Right lobe of liver (tissue), 6 donors: ENCODE results near the gene DCST1. TPM values are rescaled to one million over a fixed set of nuclear protein-coding genes. Genes with fewer than 3 reads are reported as not detected.

Source experiments
- ATAC-seq, 4 donors: fragments of 200-7000 bp; cut with Tn5 transposase; one replicate each; pipeline ENCODE4 v1.9.1; 2020; ENCODE audit warnings: mild to moderate bottlenecking in 4 of 4, moderate library complexity in 4 of 4
- DNase-seq, 3 donors: peaks; one replicate each; pipeline ENCODE4 v3.0.0-alpha.2; 2020
- H3K27ac ChIP-seq, 3 donors: fragments of 200-600 bp; one replicate each; pipeline ENCODE4 v1.8.0; 2022
- H3K27me3 ChIP-seq, 2 donors: fragments of 200-600 bp; one replicate each; pipeline ENCODE4 v1.8.0; 2022
- H3K36me3 ChIP-seq, 4 donors: fragments of 200-600 bp; sonication (generic) in 1 of 4; one replicate each; pipeline versions ENCODE4 v1.5.1 to v1.8.0; 2017 to 2022; ENCODE audit warnings: control low read depth in 1 of 4
- H3K4me1 ChIP-seq, 4 donors: fragments of 200-600 bp; sonication (generic) in 1 of 4; one replicate each; pipeline versions ENCODE4 v1.5.1 to v1.8.0; 2017 to 2022; ENCODE audit warnings: control low read depth in 1 of 4
- H3K4me3 ChIP-seq, 3 donors: fragments of 200-600 bp; one replicate each; pipeline ENCODE4 v1.8.0; 2022
- H3K9me3 ChIP-seq, 4 donors: fragments of 200-600 bp; sonication (generic) in 1 of 4; one replicate each; pipeline versions ENCODE4 v1.5.1 to v1.8.0; 2017 to 2022; ENCODE audit warnings: control low read depth in 1 of 4
- CTCF ChIP-seq, 4 donors: fragments of 200-600 bp in 3 of 4; fragments of 450-650 bp in 1 of 4; IDR thresholded peaks; one replicate each; pipeline versions ENCODE4 v1.5.1 to v1.8.0; 2016 to 2022; ENCODE audit warnings: antibody characterized with exemption in 4 of 4, mild to moderate bottlenecking in 2 of 4
- POLR2A ChIP-seq: fragments of 450-650 bp; IDR thresholded peaks from one replicate; pipeline ENCODE4 v1.6.1; 2017; ENCODE audit warnings: antibody characterized with exemption, mild to moderate bottlenecking
- WGBS: methylation state at CpG from one replicate; pipeline ENCODE4 v1.1.6; 2018; ENCODE audit warnings: low coverage, low lambda C conversion rate; ENCODE audit not compliant: insufficient coverage; ENCODE audit errors: missing lambda C conversion rate; 5-methylcytosine and 5-hydroxymethylcytosine counted together
- intact Hi-C, 2 donors: fragments of 100-400 bp; cut with DNase I; formaldehyde crosslinking; loops; one replicate each; pipeline versions ENCODE4 v1.11.2 to v1.14.1; 2022
- total RNA-seq, 6 experiments: library from RNA; depleted of rRNA in 2 of 6; stranded (reverse); fragments of >200 nt in 2 of 6; fragmentation: NEBNext Ultra II Directional in 3 of 6; extraction: Animal tissue kit (Norgen Biotek cat#: 25700) in 3 of 6; gene quantifications; one replicate each; pipeline versions ENCODE4 v1.1.0 to v1.2.4, GENCODE V29; 2016 to 2023
- donor health status: DM: no; HTN: yes; CAD: no.
- donor health status: DM: no; HTN: no; CAD: no.
- donor health status: DM: no; HTN: no; CAD: no.
- donor health status: DM: no; HTN: yes; CAD: no.
- donor health status: DM: no; HTN: yes; CAD: no.

DCST1 gene
- total RNA-seq, 6 experiments from 2014 or later: not detected

DNA sequence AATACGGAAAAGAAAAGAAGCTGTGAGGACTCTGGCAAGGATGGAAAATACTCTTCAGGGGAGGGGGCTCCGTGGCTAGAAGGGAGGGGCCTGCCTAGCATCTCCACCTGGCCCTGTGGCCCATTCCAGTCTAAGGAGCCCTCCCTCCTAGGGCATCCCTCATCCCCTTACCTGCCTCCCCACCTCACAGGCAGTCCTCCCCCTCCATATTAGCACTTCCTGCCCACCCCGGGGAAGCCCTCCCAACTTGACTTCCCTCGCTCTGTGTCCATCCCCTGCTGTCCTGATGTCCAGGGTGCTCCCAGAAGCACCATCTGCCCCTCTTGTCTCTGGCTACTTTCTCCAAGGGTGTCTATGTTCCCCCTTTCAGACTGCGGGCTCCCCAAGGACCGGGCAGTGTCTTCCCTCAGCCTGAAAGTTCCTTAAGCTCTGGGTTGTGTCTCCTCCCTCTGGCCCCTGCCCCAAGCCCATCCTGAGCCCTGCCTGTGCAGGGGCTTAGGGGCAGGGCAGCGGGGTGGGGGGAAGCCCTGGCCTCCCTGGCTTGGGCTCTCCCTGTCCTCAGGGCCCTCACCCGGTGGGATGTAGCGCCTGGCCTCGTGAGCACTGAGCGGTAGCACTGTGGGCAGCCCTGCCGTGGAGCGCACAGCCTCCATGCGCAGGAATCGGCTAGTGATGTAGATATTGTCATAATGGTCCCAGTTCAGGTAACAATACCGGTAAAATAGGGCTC is 3.9 kb upstream of the DCST1 start:
- no peak for TF ChIP-seq CTCF (IDR thresholded peaks at IDR 0.05)
- TF ChIP-seq POLR2A: no peak
- DNase-seq: no peak
- no peak overlapping the region for H3K27ac ChIP-seq
- H3K36me3 ChIP-seq: no peaks in the 10 kb centered on the region
- no peaks in the 10 kb centered on the region for H3K9me3 ChIP-seq
- no peaks in the 10 kb centered on the region for H3K27me3 ChIP-seq
- no peak for ATAC-seq
- peaks cover 0 to 9% (median 2%) of the 10 kb centered on the region in 4 donors for H3K4me1 ChIP-seq
- no peak overlapping the region for H3K4me3 ChIP-seq
- WGBS: 73% methylated on average over 3 of the region's 16 CpGs
- intact Hi-C loops: no loop called here

DNA sequence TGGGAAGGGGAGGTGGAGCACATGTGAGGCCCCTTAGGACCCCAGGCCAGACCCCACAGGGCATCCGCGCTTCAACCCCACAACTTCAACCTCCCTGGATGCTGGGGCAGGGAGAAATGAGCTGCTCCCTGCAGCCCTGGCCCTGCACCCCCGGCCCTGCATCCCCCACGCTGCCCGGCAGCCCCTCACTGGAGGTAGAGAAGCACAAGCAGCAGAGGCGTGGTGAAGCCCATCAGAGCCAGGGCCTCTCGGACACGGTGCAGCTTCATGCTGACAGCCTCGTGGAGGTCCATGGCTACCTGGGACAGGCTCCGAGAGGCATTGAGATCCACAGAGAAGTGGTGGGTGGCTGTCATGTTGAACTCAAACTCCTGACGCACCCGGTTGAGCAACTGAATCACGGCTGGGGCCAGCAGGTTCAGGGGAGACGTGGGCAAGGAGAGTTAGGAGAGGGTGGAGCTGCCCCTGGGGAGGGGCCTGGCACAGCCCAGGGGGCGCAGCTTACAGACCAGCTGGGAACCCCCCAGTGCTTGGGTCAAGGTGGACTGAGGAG is 3.3 kb upstream of the DCST1 start:
- TF ChIP-seq POLR2A (no peak), CTCF (IDR thresholded peaks at IDR 0.05) (no peak)
- no peaks in the 10 kb centered on the region for H3K9me3 ChIP-seq
- no CpG with 5 or more reads among the region's 15 CpGs for WGBS
- H3K36me3 ChIP-seq: no peaks in the 10 kb centered on the region
- no peak overlapping the region for H3K27ac ChIP-seq
- intact Hi-C loops: no loop called here
- H3K27me3 ChIP-seq: no peaks in the 10 kb centered on the region
- ATAC-seq (no peak), DNase-seq (no peak)
- no peak overlapping the region for H3K4me3 ChIP-seq
- peaks cover 0 to 4% (median 0%) of the 10 kb centered on the region in 4 donors for H3K4me1 ChIP-seq

GRCh38 chr1:155030899-155031298 is 2.7 kb upstream of the DCST1 start:
- 84% methylated on average over 7 of the region's 11 CpGs for WGBS
- H3K27ac ChIP-seq: no peak overlapping the region
- ATAC-seq: no peak
- no peaks in the 10 kb centered on the region for H3K9me3 ChIP-seq
- intact Hi-C loops: no loop called here
- DNase-seq: no peak
- no peaks in the 10 kb centered on the region for H3K27me3 ChIP-seq
- H3K36me3 ChIP-seq: no peaks in the 10 kb centered on the region
- H3K4me1 ChIP-seq: no peaks in the 10 kb centered on the region
- H3K4me3 ChIP-seq: no peak overlapping the region
- TF ChIP-seq POLR2A (no peak), CTCF (IDR thresholded peaks at IDR 0.05) (no peak)

GRCh38 chr1:155032886-155033285 is 738 bp upstream of the DCST1 start:
- H3K4me3 ChIP-seq: no peak overlapping the region
- DNase-seq: no peak
- TF ChIP-seq POLR2A (no peak), CTCF (IDR thresholded peaks at IDR 0.05) (no peak)
- no peaks in the 10 kb centered on the region for H3K36me3 ChIP-seq
- no peaks in the 10 kb centered on the region for H3K27me3 ChIP-seq
- no peak for ATAC-seq
- WGBS: 86% methylated on average over 3 of the region's 12 CpGs
- no peaks in the 10 kb centered on the region for H3K9me3 ChIP-seq
- H3K27ac ChIP-seq: no peak overlapping the region
- no peaks in the 10 kb centered on the region for H3K4me1 ChIP-seq
- intact Hi-C loops: no loop called here
